GM21381 (cell line): ENCODE results near the gene MTMR1.
A peak's percentile ranks its signal among the peaks of the same experiment; 100 is the strongest.

Experiments
- ATAC-seq: cut with Tn5 transposase; IDR thresholded peaks from one replicate; pipeline ENCODE4 v1.9.1; 2021; ENCODE audit warnings: mild to moderate bottlenecking, moderate library complexity; ENCODE audit not compliant: unreplicated experiment

MTMR1 gene

GRCh38 chrX:150761819-150762216 lies 68.6 kb downstream of the MTMR1 start:
- no peak for ATAC-seq

GRCh38 chrX:150762258-150763165 lies 69.3 kb downstream of the MTMR1 start:
- ATAC-seq, result no peak

GRCh38 chrX:150763303-150763797 lies 70.2 kb downstream of the MTMR1 start:
- ATAC-seq, result no peak

GRCh38 chrX:150763810-150764209 lies 70.6 kb downstream of the MTMR1 start:
- no peak for ATAC-seq

GRCh38 chrX:150765237-150765636 lies 72.0 kb downstream of the MTMR1 start:
- no peak for ATAC-seq

GRCh38 chrX:150765782-150766350 lies 72.7 kb downstream of the MTMR1 start:
- ATAC-seq, result no peak

GRCh38 chrX:150766351-150767044 lies 73.3 kb downstream of the MTMR1 start:
- ATAC-seq, result no peak

GRCh38 chrX:150767045-150767395 lies 73.8 kb downstream of the MTMR1 start:
- no peak for ATAC-seq

- no peak for ATAC-seq
Observed at GRCh38 chrX:150767475-150768131, 74.4 kb downstream of the MTMR1 start.

GRCh38 chrX:150768132-150768485 lies 74.9 kb downstream of the MTMR1 start:
- no peak for ATAC-seq

- no peak for ATAC-seq
Observed at GRCh38 chrX:150768580-150769190, 75.5 kb downstream of the MTMR1 start.

GRCh38 chrX:150769408-150769807 lies 76.2 kb downstream of the MTMR1 start:
- no peak for ATAC-seq

GRCh38 chrX:150770623-150771022 lies 77.4 kb downstream of the MTMR1 start:
- ATAC-seq, result no peak

GRCh38 chrX:150771116-150771515 lies 77.9 kb downstream of the MTMR1 start:
- ATAC-seq, result no peak

GRCh38 chrX:150772150-150772970 lies 79.2 kb downstream of the MTMR1 start:
- peak; percentile 89 for ATAC-seq

GRCh38 chrX:150773117-150773516 lies 79.9 kb downstream of the MTMR1 start:
- ATAC-seq, result no peak

GRCh38 chrX:150773634-150774033 lies 80.4 kb downstream of the MTMR1 start:
- ATAC-seq, result no peak

GRCh38 chrX:150774798-150775568 lies 81.8 kb downstream of the MTMR1 start:
- ATAC-seq, result no peak
